Endodermal cell (in vitro differentiated cells): ENCODE results near the gene LMCD1. TPM values are rescaled to one million over a fixed set of nuclear protein-coding genes. Genes with fewer than 3 reads are reported as not detected.

Experiments used
- DNase-seq: peaks from one replicate; pipeline ENCODE4 v3.0.0-alpha.2; 2017
- H3K27ac ChIP-seq: 2 replicates; pipeline ENCODE4 v1.5.1; 2013; ENCODE audit warnings: mild to moderate bottlenecking, low read depth, low read length, moderate library complexity
- H3K27me3 ChIP-seq: 2 replicates; pipeline ENCODE4 v1.6.1; 2013; ENCODE audit warnings: mild to moderate bottlenecking, low read length, moderate library complexity; ENCODE audit not compliant: insufficient read depth, control insufficient read depth, poor library complexity, severe bottlenecking
- H3K36me3 ChIP-seq: 2 replicates; pipeline ENCODE4 v1.7.0; 2013; ENCODE audit warnings: mild to moderate bottlenecking, low read length, moderate library complexity; ENCODE audit not compliant: control insufficient read depth, insufficient read depth
- H3K4me1 ChIP-seq: one replicate; pipeline ENCODE4 v1.7.0; 2013; ENCODE audit warnings: low read length; ENCODE audit not compliant: control insufficient read depth, insufficient read depth
- H3K4me3 ChIP-seq: 2 replicates; pipeline ENCODE4 v1.5.1; 2013; ENCODE audit warnings: mild to moderate bottlenecking, low read length, moderate library complexity
- H3K9ac ChIP-seq: 2 replicates; pipeline ENCODE4 v1.6.1; 2013; ENCODE audit warnings: mild to moderate bottlenecking, low read length, moderate library complexity; ENCODE audit not compliant: poor library complexity, severe bottlenecking; ENCODE audit errors: extremely low read depth
- H3K9me3 ChIP-seq: 2 replicates; pipeline ENCODE4 v1.6.1; 2013; ENCODE audit warnings: mild to moderate bottlenecking, low read length, moderate library complexity; ENCODE audit not compliant: control insufficient read depth
- H3K27ac Mint-ChIP-seq: 2 replicates; pipeline ENCODE4 v1.8.0; 2020; ENCODE audit warnings: mixed read lengths
- H3K27me3 Mint-ChIP-seq: 2 replicates; pipeline ENCODE4 v1.8.0; 2021; ENCODE audit warnings: mild to moderate bottlenecking, mixed read lengths; ENCODE audit not compliant: insufficient read depth
- H3K36me3 Mint-ChIP-seq: 2 replicates; pipeline ENCODE4 v1.8.0; 2020; ENCODE audit warnings: low read depth, mixed read lengths
- H3K4me1 Mint-ChIP-seq: 2 replicates; pipeline ENCODE4 v1.8.0; 2020; ENCODE audit warnings: mixed read lengths
- H3K4me3 Mint-ChIP-seq: 2 replicates; pipeline ENCODE4 v1.8.0; 2020; ENCODE audit warnings: mild to moderate bottlenecking, moderate library complexity, mixed read lengths
- H3K9me3 Mint-ChIP-seq: 2 replicates; pipeline ENCODE4 v1.8.0; 2020; ENCODE audit warnings: mild to moderate bottlenecking, mixed read lengths
- WGBS, 2 experiments: methylation state at CpG; one replicate each; pipeline versions ENCODE4 v1.1.5 to v1.1.7; 2013; ENCODE audit warnings: missing lambda C conversion rate in 2 of 2, mixed read lengths in 1 of 2; ENCODE audit not compliant: insufficient coverage in 1 of 2, insufficient read length in 1 of 2; 5-methylcytosine and 5-hydroxymethylcytosine counted together
- total RNA-seq, 2 donors: library from RNA; stranded (reverse); fragmentation: NEBNext Ultra II Directional in 1 of 2; extraction: Animal tissue kit (Norgen Biotek cat#: 25700) in 1 of 2; gene quantifications; 2 replicates in 1 of 2; 3 replicates in 1 of 2; pipeline ENCODE4 v1.2.1, GENCODE V29; 2021
- TF ChIP-seq, protein P1 (sequence below): fragments of 200-600 bp; sonication (generic); conservative IDR thresholded peaks from 2 replicates; pipeline ENCODE4 v1.5.0; 2021; ENCODE audit warnings: antibody characterized with exemption, mild to moderate bottlenecking

The LMCD1 gene
- total RNA-seq, 2 donors from 2014 or later: 20.7 to 35.7 TPM

DNA sequence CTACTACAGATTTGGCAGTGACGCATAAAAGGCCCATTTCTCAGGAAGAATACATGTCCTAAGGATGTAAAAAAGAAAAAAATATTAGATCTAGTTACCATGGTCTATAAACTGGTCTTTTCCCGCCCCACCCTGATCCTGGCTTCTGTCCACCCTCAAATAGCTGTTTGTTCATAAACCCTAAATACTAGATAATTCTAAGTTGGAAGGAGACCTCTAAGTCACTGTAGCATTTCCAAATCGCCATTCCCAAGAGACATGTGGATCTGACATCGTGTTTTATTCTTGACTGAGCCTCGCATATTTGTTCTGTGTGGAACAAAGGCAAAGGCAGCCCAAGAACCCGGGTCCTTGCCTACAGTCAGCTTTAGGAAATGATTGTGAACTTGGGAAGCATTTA, 49.0 kb downstream of the LMCD1 start:
- H3K27ac ChIP-seq: no peak overlapping the region
- Mint-ChIP-seq H3K4me1 (no peaks in the 10 kb centered on the region), H3K4me3 (no peak overlapping the region), H3K9me3 (no peaks in the 10 kb centered on the region), H3K27ac (no peak overlapping the region), H3K27me3 (no peaks in the 10 kb centered on the region), H3K36me3 (peaks cover 23% of the 10 kb centered on the region)
- WGBS, 2 experiments: 91 to 97% methylated on average over 4 to 6 of the region's 6 CpGs
- no peaks in the 10 kb centered on the region for H3K4me1 ChIP-seq
- H3K9me3 ChIP-seq: no peaks in the 10 kb centered on the region
- H3K9ac ChIP-seq: no peak overlapping the region
- H3K27me3 ChIP-seq: no peaks in the 10 kb centered on the region
- TF ChIP-seq, protein P1, sequence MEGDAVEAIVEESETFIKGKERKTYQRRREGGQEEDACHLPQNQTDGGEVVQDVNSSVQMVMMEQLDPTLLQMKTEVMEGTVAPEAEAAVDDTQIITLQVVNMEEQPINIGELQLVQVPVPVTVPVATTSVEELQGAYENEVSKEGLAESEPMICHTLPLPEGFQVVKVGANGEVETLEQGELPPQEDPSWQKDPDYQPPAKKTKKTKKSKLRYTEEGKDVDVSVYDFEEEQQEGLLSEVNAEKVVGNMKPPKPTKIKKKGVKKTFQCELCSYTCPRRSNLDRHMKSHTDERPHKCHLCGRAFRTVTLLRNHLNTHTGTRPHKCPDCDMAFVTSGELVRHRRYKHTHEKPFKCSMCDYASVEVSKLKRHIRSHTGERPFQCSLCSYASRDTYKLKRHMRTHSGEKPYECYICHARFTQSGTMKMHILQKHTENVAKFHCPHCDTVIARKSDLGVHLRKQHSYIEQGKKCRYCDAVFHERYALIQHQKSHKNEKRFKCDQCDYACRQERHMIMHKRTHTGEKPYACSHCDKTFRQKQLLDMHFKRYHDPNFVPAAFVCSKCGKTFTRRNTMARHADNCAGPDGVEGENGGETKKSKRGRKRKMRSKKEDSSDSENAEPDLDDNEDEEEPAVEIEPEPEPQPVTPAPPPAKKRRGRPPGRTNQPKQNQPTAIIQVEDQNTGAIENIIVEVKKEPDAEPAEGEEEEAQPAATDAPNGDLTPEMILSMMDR: no peak
- DNase-seq: no peak
- H3K36me3 ChIP-seq: peaks cover 78% of the 10 kb centered on the region
- no peak overlapping the region for H3K4me3 ChIP-seq

DNA sequence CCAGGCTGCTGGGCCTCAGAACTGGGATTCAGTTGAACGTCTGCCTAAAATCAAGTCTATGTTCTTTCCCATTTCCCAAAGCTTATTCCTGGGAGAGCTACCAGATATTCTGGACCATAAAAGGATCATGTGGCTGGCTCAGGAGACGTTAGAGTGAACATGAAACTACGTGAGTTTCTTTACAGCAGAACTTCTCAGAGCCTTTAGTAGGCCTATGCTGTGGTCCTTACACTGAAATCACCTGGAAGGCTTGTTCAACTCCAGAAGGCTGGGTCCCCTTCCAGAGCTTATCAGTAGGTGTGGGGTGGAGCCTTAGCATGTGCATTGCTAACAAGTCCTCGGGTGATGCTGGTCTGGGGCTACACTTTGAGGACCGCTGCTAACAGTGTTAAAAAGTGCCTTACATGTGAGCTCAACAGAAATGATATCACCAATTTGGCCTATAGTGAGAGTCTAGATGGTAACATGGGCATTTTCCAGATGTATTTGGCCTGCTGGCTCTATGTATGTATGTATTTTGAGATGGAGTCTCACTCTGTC, 50.7 kb downstream of the LMCD1 start:
- H3K4me3 Mint-ChIP-seq: no peak overlapping the region
- TF ChIP-seq, protein P1: no peak
- H3K36me3 ChIP-seq: peaks cover 83% of the 10 kb centered on the region
- no peaks in the 10 kb centered on the region for H3K4me1 ChIP-seq
- H3K27me3 Mint-ChIP-seq: no peaks in the 10 kb centered on the region
- H3K4me3 ChIP-seq: no peak overlapping the region
- no peak overlapping the region for H3K27ac Mint-ChIP-seq
- no peaks in the 10 kb centered on the region for H3K9me3 Mint-ChIP-seq
- no peaks in the 10 kb centered on the region for H3K9me3 ChIP-seq
- no peaks in the 10 kb centered on the region for H3K27me3 ChIP-seq
- H3K4me1 Mint-ChIP-seq: no peaks in the 10 kb centered on the region
- H3K27ac ChIP-seq: no peak overlapping the region
- peaks cover 27% of the 10 kb centered on the region for H3K36me3 Mint-ChIP-seq
- 94 to 96% methylated on average over 3 to 5 of the region's 5 CpGs for WGBS, 2 experiments
- no peak overlapping the region for H3K9ac ChIP-seq
- no peak for DNase-seq

DNA sequence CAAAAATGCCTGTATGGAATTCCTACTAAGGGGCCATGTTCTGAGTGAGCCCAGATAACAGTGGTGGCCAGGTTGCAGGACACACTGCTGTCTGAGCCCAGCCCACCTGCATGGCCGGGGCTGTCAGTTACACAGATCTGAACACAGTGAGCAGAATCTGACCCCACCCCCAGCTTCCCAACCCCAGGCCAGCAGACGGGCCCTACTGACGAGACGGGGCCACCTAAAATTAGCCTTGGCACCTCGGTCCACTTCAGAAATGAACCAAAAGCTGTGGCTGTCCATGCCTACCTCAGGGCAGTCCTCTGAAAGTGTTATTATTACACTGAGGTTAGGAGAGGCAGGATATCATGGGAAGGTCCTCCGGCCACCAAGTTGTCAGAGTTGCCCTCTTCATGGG, 51.8 kb downstream of the LMCD1 start:
- Histone ChIP-seq H3K27me3 (no peaks in the 10 kb centered on the region), H3K4me1 (no peaks in the 10 kb centered on the region), H3K27ac (no peak overlapping the region), H3K9ac (no peak overlapping the region), H3K36me3 (peaks cover 84% of the 10 kb centered on the region), H3K4me3 (no peak overlapping the region), H3K9me3 (no peaks in the 10 kb centered on the region)
- no peak for DNase-seq
- Mint-ChIP-seq H3K36me3 (peaks cover 28% of the 10 kb centered on the region), H3K27ac (no peak overlapping the region), H3K4me1 (no peaks in the 10 kb centered on the region), H3K27me3 (no peaks in the 10 kb centered on the region), H3K4me3 (no peak overlapping the region), H3K9me3 (no peaks in the 10 kb centered on the region)
- TF ChIP-seq, protein P1: no peak
- 96 to 100% methylated on average over 5 to 6 of the region's 6 CpGs for WGBS, 2 experiments
